HG03520 (cell line): ENCODE data around the gene VDR.

Source experiments
- ATAC-seq: cut with Tn5 transposase; IDR thresholded peaks from one replicate; pipeline ENCODE4 v1.9.1; 2021; ENCODE audit warnings: mild to moderate bottlenecking, moderate library complexity; ENCODE audit not compliant: unreplicated experiment

VDR gene

GRCh38 chr12:47931187-47931586, 26.4 kb upstream of the VDR start:
- no peak for ATAC-seq

GRCh38 chr12:47930634-47931033, 25.8 kb upstream of the VDR start:
- no peak for ATAC-seq

GRCh38 chr12:47927346-47927745, 22.6 kb upstream of the VDR start:
- no peak for ATAC-seq

- no peak for ATAC-seq
Observed at GRCh38 chr12:47921907-47922306, 17.1 kb upstream of the VDR start.

GRCh38 chr12:47920913-47921312, 16.1 kb upstream of the VDR start:
- ATAC-seq, result no peak

GRCh38 chr12:47913081-47913480, 8.3 kb upstream of the VDR start:
- no peak for ATAC-seq

- ATAC-seq, result no peak
Observed at GRCh38 chr12:47912556-47912955, 7.8 kb upstream of the VDR start.

- ATAC-seq, result no peak
Observed at GRCh38 chr12:47910981-47911380, 6.2 kb upstream of the VDR start.

GRCh38 chr12:47910486-47910885, 5.7 kb upstream of the VDR start:
- ATAC-seq, result no peak

GRCh38 chr12:47909839-47910465, 5.2 kb upstream of the VDR start:
- ATAC-seq, result no peak

GRCh38 chr12:47908738-47909137, 3.9 kb upstream of the VDR start:
- no peak for ATAC-seq

GRCh38 chr12:47907851-47908454, 3.2 kb upstream of the VDR start:
- ATAC-seq, result no peak

GRCh38 chr12:47903927-47904712, 674 bp downstream of the VDR start:
- no peak for ATAC-seq

- ATAC-seq, result no peak
Observed at GRCh38 chr12:47903151-47903611, 1.6 kb downstream of the VDR start.

- ATAC-seq, result no peak
Observed at GRCh38 chr12:47902131-47902639, 2.6 kb downstream of the VDR start.

- ATAC-seq, result no peak
Observed at GRCh38 chr12:47901718-47902093, 3.1 kb downstream of the VDR start.

- no peak for ATAC-seq
Observed at GRCh38 chr12:47901063-47901717, 3.6 kb downstream of the VDR start.

- ATAC-seq, result peak; percentile 45
Observed at GRCh38 chr12:47900131-47901062, 4.4 kb downstream of the VDR start.

GRCh38 chr12:47899466-47899865, 5.3 kb downstream of the VDR start:
- no peak for ATAC-seq

- no peak for ATAC-seq
Observed at GRCh38 chr12:47896633-47897032, 8.2 kb downstream of the VDR start.
